PC-9 (cell line): ENCODE data around the gene NCOA3. TPM values are rescaled to one million over a fixed set of nuclear protein-coding genes. Genes with fewer than 3 reads are reported as not detected.
"Not testable (repeated sequence)": the region's sequence is repeated elsewhere in the genome, so short reads cannot be mapped to it uniquely, and the experiment has no call there.

Experiments
- BruUV-seq: library from RNA; stranded (reverse); fragments of 400-500 nt; replicated peaks from 2 replicates; lab custom pipeline; 2021; lab: Mats Ljungman, UMichigan
- CTCF ChIA-PET: fragments of 300-600 bp; sonication (Branson Sonifier 250); formaldehyde crosslinking; loops from one replicate; lab custom pipeline; 2022; ENCODE audit warnings: antibody characterized with exemption; lab: Charles Lee
- POLR2A ChIA-PET: fragments of 300-600 bp; sonication (Branson Sonifier 250); formaldehyde crosslinking; loops from one replicate; lab custom pipeline; 2022; ENCODE audit warnings: antibody characterized with exemption; ENCODE audit not compliant: unreplicated experiment; lab: Charles Lee
- DNase-seq, 2 experiments: peaks; one replicate each; pipeline versions ENCODE4 v3.0.0 to v3.0.0-alpha.2; 2015 to 2022; ENCODE audit warnings: mixed read lengths in 1 of 2
- H2AFZ ChIP-seq: fragments of 200-600 bp; sonication (generic); 2 replicates; pipeline ENCODE4 v1.8.1; 2017; ENCODE audit warnings: antibody characterized with exemption
- H3F3A ChIP-seq: fragments of 200-600 bp; sonication (generic); 2 replicates; pipeline ENCODE4 v1.8.1; 2017; ENCODE audit warnings: antibody characterized with exemption, mild to moderate bottlenecking, low read depth; ENCODE audit not compliant: insufficient read depth
- H3K27ac ChIP-seq: fragments of 200-600 bp; sonication (generic); 2 replicates; pipeline ENCODE4 v1.6.1; 2016; ENCODE audit warnings: mixed run types
- H3K27me3 ChIP-seq: fragments of 200-600 bp; sonication (generic); 2 replicates; pipeline ENCODE4 v1.6.1; 2016; ENCODE audit warnings: low read depth, mixed run types; ENCODE audit not compliant: insufficient read depth
- H3K36me3 ChIP-seq: fragments of 200-600 bp; sonication (generic); 2 replicates; pipeline ENCODE4 v1.6.1; 2016; ENCODE audit warnings: low read depth, mixed run types
- H3K4me1 ChIP-seq: fragments of 200-600 bp; sonication (generic); replicated peaks from 2 replicates; pipeline ENCODE4 v1.6.1; 2016; ENCODE audit warnings: mixed run types; ENCODE audit not compliant: insufficient read depth
- H3K4me2 ChIP-seq: fragments of 200-600 bp; sonication (generic); 2 replicates; pipeline ENCODE4 v1.6.1; 2017; ENCODE audit warnings: mixed run types
- H3K4me3 ChIP-seq: fragments of 200-600 bp; sonication (generic); 2 replicates; pipeline ENCODE4 v1.6.1; 2016; ENCODE audit warnings: mixed run types
- H3K79me2 ChIP-seq: fragments of 200-600 bp; sonication (generic); 2 replicates; pipeline ENCODE4 v1.6.1; 2017; ENCODE audit warnings: low read depth, mixed run types
- H3K9me2 ChIP-seq: fragments of 200-600 bp; sonication (generic); 2 replicates; pipeline ENCODE4 v1.8.1; 2017; ENCODE audit warnings: mild to moderate bottlenecking; ENCODE audit not compliant: insufficient read depth
- H3K9me3 ChIP-seq: fragments of 200-600 bp; sonication (generic); 2 replicates; pipeline ENCODE4 v1.8.1; 2016; ENCODE audit warnings: low read depth; ENCODE audit not compliant: insufficient read depth
- H4K20me1 ChIP-seq: fragments of 200-600 bp; sonication (generic); 2 replicates; pipeline ENCODE4 v1.8.1; 2017; ENCODE audit not compliant: insufficient read depth
- CTCF ChIP-seq: fragments of 200-600 bp; sonication (generic); conservative IDR thresholded peaks from 2 replicates; pipeline ENCODE4 v1.6.1; 2017; ENCODE audit warnings: mixed run types, antibody characterized with exemption, mild to moderate bottlenecking, moderate library complexity
- EZH2 ChIP-seq: fragments of 200-600 bp; sonication (generic); IDR thresholded peaks from 2 replicates; pipeline ENCODE4 v1.8.0; 2017; ENCODE audit warnings: antibody characterized with exemption, low read depth
- intact Hi-C: fragments of 100-400 bp; cut with micrococcal nuclease; formaldehyde crosslinking; loops from one replicate; pipeline ENCODE4 v1.10.0; 2022; ENCODE audit not compliant: unreplicated experiment
- total RNA-seq: library from RNA; stranded (reverse); gene quantifications from 2 replicates; pipeline ENCODE4 v1.2.3, GENCODE V29; 2021

The NCOA3 gene
- total RNA-seq, 1 experiment from 2014 or later: 78.0 TPM

- H4K20me1 ChIP-seq: no peaks in the 10 kb centered on the region
- H3K9me3 ChIP-seq: no peaks in the 10 kb centered on the region
- no peak overlapping the region for H3K4me3 ChIP-seq
- no TSS peak for BruUV-seq
- no peaks in the 10 kb centered on the region for H3K79me2 ChIP-seq
- TF ChIP-seq EZH2 (no peak), CTCF (no peak)
- ChIA-PET POLR2A (interaction anchor here (0.6 kb wide), 1 partner anchor 9 kb away, joined by 7 read pairs; no protein-coding TSS in a partner anchor), CTCF (interaction anchor here (0.5 kb wide), 1 partner anchor 1083 kb away, joined by 6 read pairs; no protein-coding TSS in a partner anchor)
- H3K27ac ChIP-seq: peak overlapping the region; percentile 84
- DNase-seq: no peak
- no peaks in the 10 kb centered on the region for H3K27me3 ChIP-seq
- H2AFZ ChIP-seq: no peak overlapping the region
- no peaks in the 10 kb centered on the region for H3K36me3 ChIP-seq
- peaks cover 32% of the 10 kb centered on the region for H3F3A ChIP-seq
- no peaks in the 10 kb centered on the region for H3K9me2 ChIP-seq
- H3K4me2 ChIP-seq: peak overlapping the region; percentile 84
- peaks cover 42% of the 10 kb centered on the region for H3K4me1 ChIP-seq
- intact Hi-C loops: loop anchor here (2.0 kb wide), 1 partner anchor 53 kb away; no protein-coding TSS in a partner anchor
Observed at GRCh38 chr20:47492284-47492683, 9.4 kb upstream of the NCOA3 start.

- Histone ChIP-seq H3K9me3 (no peaks in the 10 kb centered on the region), H3K36me3 (no peaks in the 10 kb centered on the region), H3K4me1 (peaks cover 44% of the 10 kb centered on the region), H3K4me3 (peak overlapping the region; percentile 38), H3K27ac (peak overlapping the region; percentile 84), H3K79me2 (no peaks in the 10 kb centered on the region), H3K4me2 (peak overlapping the region; percentile 84), H4K20me1 (no peaks in the 10 kb centered on the region), H3K27me3 (no peaks in the 10 kb centered on the region), H3K9me2 (no peaks in the 10 kb centered on the region), H3F3A (peaks cover 28% of the 10 kb centered on the region), H2AFZ (no peak overlapping the region; the same call in 1 of the 2 replicates)
- intact Hi-C loops: loop anchor here (1.0 to 2.0 kb wide), 2 partner anchors 8 to 55 kb away; partner anchors contain the start of gene NCOA3
- TF ChIP-seq EZH2 (no peak), CTCF (no peak)
- peak; percentile 89 to 94 for DNase-seq
- CTCF ChIA-PET: interaction anchor here (0.6 to 1.4 kb wide), 9 partner anchors 8 to 1470 kb away, joined by 3 to 13 read pairs (median 4); partner anchors contain the start of gene NCOA3
- POLR2A ChIA-PET: interaction anchor here (0.6 to 1.2 kb wide), 11 partner anchors 8 to 184 kb away, joined by 3 to 14 read pairs (median 4); partner anchors contain the start of gene NCOA3
- BruUV-seq: no TSS peak
Observed at GRCh38 chr20:47493175-47493962, 8.3 kb upstream of the NCOA3 start.

- Histone ChIP-seq H3K9me2 (no peaks in the 10 kb centered on the region), H3K4me2 (peak overlapping the region; percentile 84), H3K79me2 (no peaks in the 10 kb centered on the region), H3K4me3 (peak overlapping the region; percentile 38; the same call in 1 of the 2 replicates), H3K9me3 (no peaks in the 10 kb centered on the region), H3K27me3 (no peaks in the 10 kb centered on the region), H3K36me3 (no peaks in the 10 kb centered on the region), H3K27ac (peak overlapping the region; percentile 84), H3F3A (peaks cover 28% of the 10 kb centered on the region), H2AFZ (no peak overlapping the region; the same call in 1 of the 2 replicates), H4K20me1 (no peaks in the 10 kb centered on the region), H3K4me1 (peaks cover 44% of the 10 kb centered on the region)
- BruUV-seq: no TSS peak
- intact Hi-C loops: loop anchor here (1.0 to 2.0 kb wide), 3 partner anchors 7 to 55 kb away; partner anchors contain the start of gene NCOA3
- ChIA-PET POLR2A (interaction anchor here (1.2 kb wide), 1 partner anchor 8 kb away, joined by 14 read pairs; the partner anchor contains the start of gene NCOA3), CTCF (interaction anchor here (0.6 to 1.4 kb wide), 6 partner anchors 8 to 1471 kb away, joined by 4 to 13 read pairs (median 4); partner anchors contain the start of gene NCOA3)
- DNase-seq: peak; percentile 42 to 77
- TF ChIP-seq CTCF (no peak), EZH2 (no peak)
Observed at GRCh38 chr20:47493963-47494293, 7.8 kb upstream of the NCOA3 start.

GRCh38 chr20:47494606-47495005 is 7.1 kb upstream of the NCOA3 start:
- peak overlapping the region; percentile 84; the same call in 1 of the 2 replicates for H3K4me2 ChIP-seq
- H3K27me3 ChIP-seq, H3K36me3 ChIP-seq, CTCF ChIA-PET, H2AFZ ChIP-seq, H3K79me2 ChIP-seq, DNase-seq, H3K9me3 ChIP-seq, POLR2A ChIA-PET, H3K4me3 ChIP-seq, H4K20me1 ChIP-seq, BruUV-seq, H3K9me2 ChIP-seq: not testable (repeated sequence)
- H3K4me1 ChIP-seq: peaks cover 44% of the 10 kb centered on the region
- intact Hi-C loops: loop anchor here (2.0 kb wide), 1 partner anchor 30 kb away; no protein-coding TSS in a partner anchor
- H3K27ac ChIP-seq: peak overlapping the region; percentile 84
- peaks cover 28% of the 10 kb centered on the region for H3F3A ChIP-seq
